Endothelial cell (in vitro differentiated cells): ENCODE measurements around the gene LSM14A. TPM values are rescaled to one million over a fixed set of nuclear protein-coding genes. Genes with fewer than 3 reads are reported as not detected.
A peak's percentile ranks its signal among the peaks of the same experiment; 100 is the strongest.

Experiments used
- DNase-seq: peaks from one replicate; pipeline ENCODE4 v3.0.0; 2021; ENCODE audit warnings: low spot score
- H3K27ac Mint-ChIP-seq: one replicate; pipeline ENCODE4 v1.8.0; 2021; ENCODE audit warnings: mixed read lengths, inconsistent platforms; ENCODE audit not compliant: unreplicated experiment
- H3K27me3 Mint-ChIP-seq: one replicate; pipeline ENCODE4 v1.8.0; 2021; ENCODE audit warnings: mild to moderate bottlenecking, moderate library complexity, mixed read lengths, inconsistent platforms; ENCODE audit not compliant: unreplicated experiment
- H3K36me3 Mint-ChIP-seq: one replicate; pipeline ENCODE4 v1.8.0; 2021; ENCODE audit warnings: mild to moderate bottlenecking, low read depth, mixed read lengths, inconsistent platforms; ENCODE audit not compliant: unreplicated experiment
- H3K4me1 Mint-ChIP-seq: one replicate; pipeline ENCODE4 v1.8.0; 2021; ENCODE audit warnings: mild to moderate bottlenecking, mixed read lengths, inconsistent platforms; ENCODE audit not compliant: unreplicated experiment
- H3K4me3 Mint-ChIP-seq: one replicate; pipeline ENCODE4 v1.8.0; 2021; ENCODE audit warnings: mild to moderate bottlenecking, mixed read lengths, inconsistent platforms; ENCODE audit not compliant: unreplicated experiment
- H3K9me3 Mint-ChIP-seq: one replicate; pipeline ENCODE4 v1.8.0; 2021; ENCODE audit warnings: mixed read lengths, inconsistent platforms; ENCODE audit not compliant: unreplicated experiment
- total RNA-seq: library from RNA; stranded (reverse); fragmentation: NEBNext Ultra II Directional; extraction: Animal tissue kit (Norgen Biotek cat#: 25700); gene quantifications from one replicate; pipeline ENCODE4 v1.2.1, GENCODE V29; 2021; ENCODE audit not compliant: unreplicated experiment
- TF ChIP-seq, protein P1 (sequence below): fragments of 200-600 bp; sonication (generic); IDR thresholded peaks from one replicate; pipeline ENCODE4 v1.5.0; 2021; ENCODE audit warnings: antibody characterized with exemption; ENCODE audit not compliant: unreplicated experiment

Gene LSM14A
- total RNA-seq, 1 donor from 2014 or later, result 137 TPM

DNA sequence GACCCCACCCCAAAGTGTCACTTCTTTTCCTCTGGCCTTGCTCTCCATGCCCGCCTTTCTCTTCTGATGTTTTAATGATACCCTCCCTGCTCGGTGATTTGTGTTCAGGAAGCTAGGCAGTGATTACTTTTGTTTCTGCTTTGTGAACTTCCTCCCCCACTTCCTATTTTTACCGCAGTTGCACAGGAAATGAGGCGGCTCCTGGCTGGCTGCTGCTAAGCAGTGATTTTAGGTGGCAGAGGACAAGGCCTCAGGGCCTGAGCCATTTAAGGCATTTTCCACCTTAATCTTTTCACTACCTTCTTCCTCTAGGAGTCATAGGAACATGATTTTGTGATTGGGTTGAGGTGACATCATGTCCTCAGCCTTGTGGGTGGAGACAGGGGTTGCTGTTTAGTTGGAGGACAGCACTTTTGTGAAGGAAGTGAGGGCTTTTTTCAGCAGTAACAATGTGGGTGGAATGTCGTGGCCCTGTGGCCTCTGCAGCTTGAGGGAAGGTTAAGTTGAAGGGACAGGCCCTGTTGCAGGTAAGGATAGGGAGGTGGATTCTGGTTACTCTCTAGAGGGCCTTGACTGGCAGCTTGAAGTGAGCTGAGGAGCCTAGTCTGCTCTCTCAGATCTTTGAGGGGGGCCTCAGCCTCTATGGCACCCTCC is 97.8 kb downstream of the LSM14A start:
- Mint-ChIP-seq H3K36me3 (peaks cover 4% of the 10 kb centered on the region), H3K4me3 (peak overlapping the region; percentile 53)
- peak; percentile 54 for DNase-seq

DNA sequence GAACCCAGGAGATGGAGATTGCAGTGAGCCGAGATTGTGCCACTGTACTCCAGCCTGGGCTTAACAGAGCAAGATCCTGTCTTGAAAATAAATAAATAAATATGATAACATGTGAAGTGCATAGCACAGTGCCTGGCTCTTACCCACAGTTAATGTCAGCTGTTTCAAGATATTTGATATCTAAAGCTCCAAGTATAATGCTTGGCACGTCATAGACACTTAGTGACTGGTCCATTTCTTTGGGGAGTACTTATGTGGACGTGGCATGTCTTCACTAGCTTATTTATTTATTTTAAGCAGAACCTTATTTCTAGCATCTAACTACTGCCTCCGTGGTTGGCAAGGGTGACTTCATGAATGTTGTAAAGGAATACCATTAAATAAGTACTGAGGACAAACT is 100.8 kb downstream of the LSM14A start:
- Mint-ChIP-seq H3K27ac (no peak overlapping the region), H3K9me3 (no peaks in the 10 kb centered on the region), H3K36me3 (peaks cover 4% of the 10 kb centered on the region), H3K4me1 (peaks cover 61% of the 10 kb centered on the region), H3K4me3 (no peak overlapping the region), H3K27me3 (peaks cover 7% of the 10 kb centered on the region)
- TF ChIP-seq, protein P1, sequence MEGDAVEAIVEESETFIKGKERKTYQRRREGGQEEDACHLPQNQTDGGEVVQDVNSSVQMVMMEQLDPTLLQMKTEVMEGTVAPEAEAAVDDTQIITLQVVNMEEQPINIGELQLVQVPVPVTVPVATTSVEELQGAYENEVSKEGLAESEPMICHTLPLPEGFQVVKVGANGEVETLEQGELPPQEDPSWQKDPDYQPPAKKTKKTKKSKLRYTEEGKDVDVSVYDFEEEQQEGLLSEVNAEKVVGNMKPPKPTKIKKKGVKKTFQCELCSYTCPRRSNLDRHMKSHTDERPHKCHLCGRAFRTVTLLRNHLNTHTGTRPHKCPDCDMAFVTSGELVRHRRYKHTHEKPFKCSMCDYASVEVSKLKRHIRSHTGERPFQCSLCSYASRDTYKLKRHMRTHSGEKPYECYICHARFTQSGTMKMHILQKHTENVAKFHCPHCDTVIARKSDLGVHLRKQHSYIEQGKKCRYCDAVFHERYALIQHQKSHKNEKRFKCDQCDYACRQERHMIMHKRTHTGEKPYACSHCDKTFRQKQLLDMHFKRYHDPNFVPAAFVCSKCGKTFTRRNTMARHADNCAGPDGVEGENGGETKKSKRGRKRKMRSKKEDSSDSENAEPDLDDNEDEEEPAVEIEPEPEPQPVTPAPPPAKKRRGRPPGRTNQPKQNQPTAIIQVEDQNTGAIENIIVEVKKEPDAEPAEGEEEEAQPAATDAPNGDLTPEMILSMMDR, result no peak
- no peak for DNase-seq

More for the DNA sequence above, 97.8 kb downstream of the LSM14A start:
- H3K4me1 Mint-ChIP-seq, result peaks cover 53% of the 10 kb centered on the region
- TF ChIP-seq, protein P1, result no peak
- peak overlapping the region; percentile 96 for H3K27ac Mint-ChIP-seq
- H3K27me3 Mint-ChIP-seq, result peaks cover 7% of the 10 kb centered on the region
- no peaks in the 10 kb centered on the region for H3K9me3 Mint-ChIP-seq

DNA sequence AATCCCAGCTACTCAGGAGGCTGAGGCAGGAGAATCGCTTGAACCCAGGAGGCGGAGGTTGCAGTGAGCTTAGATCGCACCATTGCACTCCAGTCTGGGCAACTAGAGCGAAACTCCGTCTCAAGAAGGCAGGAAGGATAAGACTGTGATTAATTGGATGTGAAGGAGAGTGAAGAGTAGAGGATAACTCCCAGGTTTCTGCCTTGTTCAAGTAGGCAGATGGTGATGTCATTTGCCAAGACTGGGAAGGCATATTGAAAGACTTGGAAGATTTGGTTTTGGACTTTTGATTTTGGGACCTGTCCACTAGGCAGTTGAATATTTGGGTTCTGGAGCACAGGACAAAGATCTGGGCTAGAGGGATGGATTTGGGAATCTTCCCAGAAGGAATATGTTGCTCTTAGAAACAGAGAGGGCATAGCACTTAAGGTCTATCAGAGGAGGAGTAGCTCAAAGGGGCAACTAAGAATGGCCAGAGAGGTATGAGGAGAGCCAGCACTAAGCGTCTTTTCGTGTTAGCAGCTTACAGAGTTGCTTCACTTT is 102.1 kb downstream of the LSM14A start:
- peak overlapping the region; percentile 40 for H3K27ac Mint-ChIP-seq
- DNase-seq, result no peak
- H3K4me3 Mint-ChIP-seq, result peak overlapping the region; percentile 5
- H3K27me3 Mint-ChIP-seq, result peaks cover 7% of the 10 kb centered on the region
- H3K9me3 Mint-ChIP-seq, result no peaks in the 10 kb centered on the region
- H3K4me1 Mint-ChIP-seq, result peaks cover 54% of the 10 kb centered on the region
- TF ChIP-seq, protein P1, result no peak
- peaks cover 4% of the 10 kb centered on the region for H3K36me3 Mint-ChIP-seq

DNA sequence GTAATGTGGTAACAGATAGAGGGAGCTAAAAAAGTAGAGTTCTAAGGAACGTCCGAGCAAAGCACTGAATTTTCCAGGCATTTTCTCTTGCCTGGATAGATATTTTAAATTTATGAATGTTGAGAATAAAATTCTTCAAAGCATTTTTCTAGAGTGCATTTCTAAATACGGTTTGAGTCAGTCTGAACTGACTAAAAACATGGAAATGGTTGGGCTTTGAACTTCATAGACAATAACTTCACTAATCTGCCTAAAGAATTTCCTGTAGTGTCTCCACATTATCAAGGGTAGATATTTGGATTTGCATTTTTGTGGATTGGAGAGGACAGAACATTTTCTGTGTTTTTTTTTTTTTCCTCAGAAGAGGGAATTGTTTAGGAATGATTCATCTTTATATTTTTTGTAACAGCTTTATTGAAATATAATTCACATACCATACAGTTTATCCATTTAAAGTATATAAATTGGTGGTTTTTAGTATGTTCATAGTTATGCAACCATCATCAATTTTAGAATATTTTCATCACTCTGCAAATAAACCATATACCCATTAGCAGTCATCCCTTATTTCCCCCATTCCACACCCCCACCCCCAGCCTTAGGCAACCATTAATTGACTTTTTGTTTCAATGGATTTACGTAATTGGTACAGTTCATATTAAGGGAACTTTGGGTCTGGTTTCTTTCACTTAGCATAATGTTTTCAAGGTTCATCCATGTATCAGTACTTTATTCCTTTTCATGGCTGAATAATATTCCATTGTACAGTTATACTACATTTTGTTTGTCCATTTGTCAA is 102.7 kb downstream of the LSM14A start:
- DNase-seq, result no peak

More for the DNA sequence above, 102.7 kb downstream of the LSM14A start:
- TF ChIP-seq, protein P1, result no peak
- Mint-ChIP-seq H3K27me3 (peaks cover 7% of the 10 kb centered on the region), H3K4me3 (no peak overlapping the region), H3K27ac (peak overlapping the region; percentile 61), H3K4me1 (peaks cover 48% of the 10 kb centered on the region), H3K9me3 (no peaks in the 10 kb centered on the region), H3K36me3 (peaks cover 4% of the 10 kb centered on the region)
